Uterus (tissue), 2 donors: ENCODE data around the gene TINAG.

Experiments
- POLR2A ChIP-seq, 2 donors: fragments of 450-650 bp; IDR thresholded peaks; one replicate each; pipeline ENCODE4 v1.6.1; 2016; ENCODE audit warnings: antibody characterized with exemption in 2 of 2, mild to moderate bottlenecking in 1 of 2, moderate library complexity in 1 of 2
- TF ChIP-seq, protein P1 (sequence below), 4 experiments: fragments of 200-600 bp in 2 of 4; fragments of 450-650 bp in 2 of 4; sonication (generic) in 2 of 4; IDR thresholded peaks; one replicate each; pipeline ENCODE4 v1.5.1; 2016 to 2019; ENCODE audit warnings: antibody characterized with exemption in 4 of 4, mild to moderate bottlenecking in 2 of 4, moderate library complexity in 1 of 4

DNA sequence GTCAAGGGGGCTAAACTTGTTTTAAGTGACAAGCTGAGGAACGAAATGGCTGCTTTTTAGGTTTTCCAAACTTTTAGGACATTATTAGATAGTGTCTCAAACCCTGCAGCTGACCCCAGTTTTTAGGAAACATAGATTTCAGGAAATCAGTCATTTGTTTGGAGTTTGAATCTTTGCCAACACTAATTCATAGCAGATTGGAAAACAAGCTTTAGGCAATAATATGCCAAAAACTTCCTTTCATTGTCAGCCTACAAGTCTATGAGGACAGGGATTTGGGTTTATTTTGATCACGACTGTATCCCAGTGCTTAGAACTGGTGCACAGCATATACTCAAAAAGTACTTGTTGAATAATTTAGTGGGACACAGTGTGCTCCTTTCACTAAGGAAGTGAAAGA lies 123.2 kb downstream of the TINAG start:
- TF ChIP-seq, protein P1, sequence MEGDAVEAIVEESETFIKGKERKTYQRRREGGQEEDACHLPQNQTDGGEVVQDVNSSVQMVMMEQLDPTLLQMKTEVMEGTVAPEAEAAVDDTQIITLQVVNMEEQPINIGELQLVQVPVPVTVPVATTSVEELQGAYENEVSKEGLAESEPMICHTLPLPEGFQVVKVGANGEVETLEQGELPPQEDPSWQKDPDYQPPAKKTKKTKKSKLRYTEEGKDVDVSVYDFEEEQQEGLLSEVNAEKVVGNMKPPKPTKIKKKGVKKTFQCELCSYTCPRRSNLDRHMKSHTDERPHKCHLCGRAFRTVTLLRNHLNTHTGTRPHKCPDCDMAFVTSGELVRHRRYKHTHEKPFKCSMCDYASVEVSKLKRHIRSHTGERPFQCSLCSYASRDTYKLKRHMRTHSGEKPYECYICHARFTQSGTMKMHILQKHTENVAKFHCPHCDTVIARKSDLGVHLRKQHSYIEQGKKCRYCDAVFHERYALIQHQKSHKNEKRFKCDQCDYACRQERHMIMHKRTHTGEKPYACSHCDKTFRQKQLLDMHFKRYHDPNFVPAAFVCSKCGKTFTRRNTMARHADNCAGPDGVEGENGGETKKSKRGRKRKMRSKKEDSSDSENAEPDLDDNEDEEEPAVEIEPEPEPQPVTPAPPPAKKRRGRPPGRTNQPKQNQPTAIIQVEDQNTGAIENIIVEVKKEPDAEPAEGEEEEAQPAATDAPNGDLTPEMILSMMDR (IDR thresholded peaks at IDR 0.05), result no peak
- TF ChIP-seq POLR2A (IDR thresholded peaks at IDR 0.05), result no peak
